Astrocyte (in vitro differentiated cells and primary cell): ENCODE results near the gene VSTM2B.

ENCODE experiments used
- CTCF ChIP-seq: IDR thresholded peaks from 2 replicates; pipeline ENCODE4 v1.5.1; 2011; ENCODE audit warnings: low read depth, mild to moderate bottlenecking, inconsistent platforms, low read length, moderate library complexity; ENCODE audit not compliant: insufficient read depth
- EZH2 ChIP-seq: IDR thresholded peaks from 2 replicates; pipeline ENCODE4 v1.6.1; 2012; ENCODE audit warnings: mild to moderate bottlenecking, low read length, inconsistent platforms; ENCODE audit not compliant: insufficient read depth

DNA sequence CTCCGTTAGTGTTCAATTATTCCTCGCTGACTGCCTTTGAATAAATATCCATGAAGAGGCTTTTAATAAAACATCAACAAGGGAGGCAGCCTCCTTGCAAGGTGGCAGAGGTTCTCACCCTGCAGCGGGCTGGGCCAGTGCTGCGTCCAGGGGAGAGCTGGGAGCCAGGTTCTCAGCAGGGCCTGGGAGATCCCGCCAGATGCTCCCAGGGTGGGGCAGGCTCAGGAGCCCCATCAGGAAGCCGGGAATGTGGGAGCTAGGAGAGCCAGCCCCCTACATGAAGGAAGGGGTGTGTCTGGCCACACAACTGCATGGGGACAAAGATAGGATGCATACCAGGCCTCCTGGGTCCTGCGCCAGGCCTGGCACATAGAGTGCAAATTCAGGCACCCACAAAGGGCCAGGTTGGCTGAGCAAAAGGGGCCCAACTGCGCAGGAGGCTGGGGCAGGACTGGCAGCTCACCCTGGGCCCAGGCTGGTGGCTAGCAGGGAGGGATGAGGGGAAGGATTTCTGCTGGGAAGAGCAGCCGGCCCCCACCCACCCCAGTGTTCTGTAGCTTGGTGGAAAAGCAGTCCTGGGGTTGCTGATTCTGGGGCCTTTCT is 22.8 kb downstream of the VSTM2B start:
- TF ChIP-seq CTCF = no peak
- TF ChIP-seq EZH2 = no peak
